Hypothalamus (tissue), 51 donors: Measurements from ENCODE around the gene XCR1.
A peak's percentile ranks its signal among the peaks of the same experiment; 100 is the strongest.
"Not testable (repeated sequence)": the region's sequence is repeated elsewhere in the genome, so short reads cannot be mapped to it uniquely, and the experiment has no call there.

Source experiments
- DNase-seq, 51 donors: peaks; one replicate each; lab custom pipeline; 2025; lab: John Stamatoyannopoulos, UW

Gene XCR1

DNA sequence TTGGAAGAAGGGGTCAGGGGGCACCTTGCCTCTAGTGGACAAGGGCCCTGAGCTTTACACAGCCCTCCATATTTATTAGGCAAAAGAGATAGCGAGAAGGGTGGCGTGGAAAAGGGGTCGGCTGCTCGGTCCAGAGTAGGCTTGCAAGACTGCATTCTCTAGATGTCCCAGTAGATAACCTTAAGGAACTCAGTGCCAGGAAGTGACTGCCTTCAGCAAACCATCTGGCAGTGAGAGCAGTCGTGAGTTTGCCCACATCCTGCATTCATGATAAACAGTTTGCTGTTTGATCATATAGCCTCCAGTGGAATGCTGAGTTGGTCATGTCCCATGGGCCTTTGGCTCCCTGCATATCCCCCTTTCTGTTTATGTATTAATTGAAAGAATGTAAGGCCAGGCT is 18.9 kb upstream of the XCR1 start:
- not testable (repeated sequence) for DNase-seq

DNA sequence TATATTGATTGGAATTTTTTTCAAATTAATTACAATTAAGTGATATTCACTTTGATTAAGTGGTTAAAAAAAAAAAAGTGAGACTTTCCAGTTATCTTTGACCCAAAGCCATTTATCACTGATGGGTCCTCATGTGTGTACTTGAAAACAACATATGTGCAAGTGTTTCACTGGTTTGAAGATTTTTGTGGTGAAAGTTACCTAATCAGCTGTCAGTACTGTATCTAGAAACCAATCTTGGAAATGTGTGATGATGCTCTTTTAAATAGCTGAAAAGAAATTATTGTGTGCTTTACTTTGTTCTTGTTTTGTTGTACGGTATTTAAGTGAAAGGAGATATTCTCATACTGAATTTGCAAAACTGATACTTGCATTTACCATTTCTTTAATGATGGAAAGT is 11.6 kb upstream of the XCR1 start:
- no peak for DNase-seq

DNA sequence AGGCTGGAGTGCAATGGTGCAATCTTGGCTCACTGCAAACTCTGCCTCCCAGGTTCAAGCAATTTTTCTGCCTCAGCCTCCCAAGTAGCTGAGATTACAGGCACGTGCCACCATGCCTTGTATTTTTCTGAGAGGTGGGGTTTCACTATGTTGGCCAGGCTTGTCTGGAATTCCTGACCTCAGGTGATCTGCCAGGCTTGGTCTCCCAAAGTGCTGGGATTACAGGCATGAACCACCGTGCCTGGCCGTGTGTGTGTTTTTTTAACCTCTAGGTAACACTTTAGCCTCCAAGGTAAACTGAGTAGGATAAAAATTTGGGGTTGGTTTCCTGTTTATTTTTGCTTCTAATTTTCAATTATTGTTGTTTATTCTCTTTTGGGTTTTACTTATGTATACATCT is 10.8 kb upstream of the XCR1 start:
- DNase-seq = not testable (repeated sequence)

DNA sequence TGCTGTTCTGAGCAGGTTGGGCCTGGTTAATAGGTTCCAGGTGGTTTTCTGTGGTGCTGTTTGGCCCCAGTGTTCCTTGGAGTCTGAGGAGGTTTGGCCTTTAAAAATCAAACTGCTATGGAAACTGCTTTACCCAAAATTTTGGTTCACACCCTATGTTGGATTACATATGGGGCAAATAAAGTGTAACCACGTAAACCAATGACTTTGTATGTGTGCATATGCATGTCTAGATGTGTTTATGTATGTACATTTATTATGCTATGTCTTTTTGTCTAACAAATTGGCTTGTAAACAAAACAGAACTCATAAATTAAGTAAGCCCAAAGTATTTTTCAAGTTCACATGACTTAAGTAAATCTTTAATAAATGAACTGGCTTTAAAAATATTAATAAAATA is 8.9 kb upstream of the XCR1 start:
- no peak for DNase-seq

DNA sequence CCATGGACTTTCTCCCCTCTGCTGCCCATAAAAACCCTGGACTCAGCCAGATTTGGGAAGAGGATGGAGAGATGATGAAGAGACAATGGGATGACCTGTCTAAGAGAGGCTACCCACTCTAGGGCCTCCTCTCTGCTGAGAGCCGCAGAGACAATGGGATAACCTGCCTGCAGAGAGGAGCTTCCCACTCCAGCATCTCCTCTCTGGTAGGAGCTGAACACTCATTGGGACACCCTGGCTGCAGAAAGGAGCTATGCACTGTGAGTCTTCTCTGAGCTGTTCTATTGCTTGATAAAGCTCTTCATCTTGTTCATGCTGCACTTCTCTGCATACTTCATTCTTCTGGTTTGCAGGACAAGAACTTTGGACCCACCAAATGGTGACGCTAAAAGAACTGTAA is 4.5 kb upstream of the XCR1 start:
- DNase-seq = no peak

DNA sequence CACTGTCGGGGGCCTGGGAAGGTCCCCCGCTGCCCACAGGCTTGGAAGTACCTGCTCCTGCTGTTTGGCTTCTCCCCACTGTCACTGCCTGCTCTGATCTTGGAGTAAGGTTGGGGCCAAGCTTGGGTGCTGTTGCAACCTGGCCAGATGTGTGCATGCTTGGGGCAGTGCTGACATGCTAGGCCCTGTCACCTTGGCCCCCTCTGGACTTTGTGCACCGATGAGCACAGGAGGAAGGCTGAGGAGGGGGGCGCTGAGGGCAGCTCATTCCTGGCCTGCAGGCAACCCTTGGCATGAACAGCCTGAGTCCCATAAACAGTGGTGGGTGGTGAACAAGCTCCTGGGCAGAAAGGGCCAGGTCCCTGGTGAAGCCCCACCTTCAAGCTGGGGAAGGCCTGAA is 4.0 kb upstream of the XCR1 start:
- DNase-seq = no peak

DNA sequence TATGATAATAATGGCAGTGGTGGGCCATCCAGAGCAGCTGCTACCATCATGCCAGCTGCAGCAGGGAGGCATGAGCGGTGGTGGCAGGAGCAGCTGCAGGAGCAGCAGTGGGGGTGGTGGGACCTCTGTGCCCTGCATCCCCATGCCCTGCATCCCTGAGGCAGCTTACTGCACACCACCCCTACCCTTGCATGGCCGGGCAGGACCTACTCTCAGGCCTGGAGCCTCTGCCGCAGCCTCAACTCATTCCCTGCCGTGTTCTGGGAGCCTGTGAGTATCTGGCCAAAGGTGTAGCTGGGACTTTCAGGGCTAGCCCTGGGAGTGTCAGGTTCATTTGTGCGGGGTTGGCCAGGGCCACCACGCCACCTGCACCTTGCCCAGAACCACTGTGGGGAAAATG is 3.3 kb upstream of the XCR1 start:
- DNase-seq = no peak

DNA sequence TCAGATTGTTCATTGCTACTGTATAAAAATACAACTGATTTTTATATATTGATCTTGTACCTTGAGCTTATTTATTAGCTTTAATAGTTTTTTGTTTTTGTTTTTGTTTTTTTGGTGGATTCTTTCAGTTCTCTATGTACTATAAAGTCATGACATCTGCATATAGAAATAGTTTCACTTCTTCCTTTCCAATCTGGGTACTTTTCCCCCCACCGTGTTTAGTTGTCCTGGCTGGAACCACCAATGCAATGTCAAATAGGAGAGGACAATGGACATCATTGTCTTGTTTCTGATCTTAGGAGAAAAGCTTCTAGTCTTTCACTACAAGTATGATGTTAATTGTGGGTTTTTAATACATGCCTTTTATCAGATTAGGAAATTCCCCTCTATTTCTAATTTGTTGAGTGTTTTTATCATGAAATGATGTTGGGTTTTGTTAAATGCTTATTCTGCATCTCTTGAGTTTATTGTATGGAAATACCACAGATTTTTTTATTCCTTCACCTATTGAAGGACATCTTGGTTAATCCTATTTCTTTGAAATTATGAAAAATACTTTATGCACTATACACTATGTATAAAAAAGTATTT is 2.8 kb upstream of the XCR1 start:
- DNase-seq = no peak

DNA sequence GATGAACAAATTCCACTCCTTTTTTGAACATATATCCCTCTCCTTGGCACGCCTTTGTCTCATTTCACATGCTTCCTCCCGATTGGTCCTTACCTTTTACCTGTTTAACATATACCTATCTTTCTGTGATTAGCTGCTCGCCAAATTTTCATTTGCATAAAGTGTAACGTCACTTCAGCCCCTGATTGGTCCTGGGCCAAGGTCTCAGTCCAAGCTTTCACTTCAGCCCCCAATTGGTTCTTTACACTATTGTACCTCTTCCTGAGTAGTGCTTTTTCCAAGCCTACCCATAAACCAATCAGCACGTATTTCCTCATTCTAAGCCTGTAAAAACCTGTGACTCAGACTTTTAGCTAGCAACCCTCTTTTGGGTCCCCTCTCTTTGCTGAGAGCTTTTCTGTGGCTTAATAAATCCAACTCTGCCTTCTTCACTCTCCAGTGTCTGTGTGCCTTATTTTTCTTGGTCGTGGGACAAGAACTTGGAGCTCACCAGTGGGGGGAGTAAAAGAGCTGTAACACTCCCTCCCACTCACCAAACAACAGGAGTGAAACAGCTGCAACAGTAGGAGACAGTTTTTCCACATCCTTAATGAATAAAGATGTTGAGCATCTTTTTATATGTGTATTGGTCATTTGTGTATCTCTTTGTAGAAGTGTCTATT is 584 bp upstream of the XCR1 start:
- no peak for DNase-seq

DNA sequence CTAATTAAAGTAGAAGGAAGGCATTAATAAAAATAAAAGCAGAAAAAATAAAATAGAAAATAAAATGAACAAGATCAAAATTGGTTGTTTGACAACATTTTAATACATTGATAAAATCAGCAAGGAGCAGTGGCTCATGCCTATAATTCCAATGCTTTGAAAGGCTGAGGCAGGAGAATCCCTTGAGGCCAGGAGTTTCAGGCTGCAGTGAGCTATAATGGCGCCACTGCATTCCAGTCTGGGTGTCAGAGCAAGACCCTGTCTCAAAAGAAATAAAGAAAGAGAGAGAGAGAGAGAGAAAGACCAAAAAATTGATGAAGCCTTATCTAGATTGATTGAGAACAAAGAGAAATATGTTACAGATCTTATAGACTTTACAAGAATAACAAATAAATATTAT is 2.1 kb downstream of the XCR1 start:
- DNase-seq = no peak

DNA sequence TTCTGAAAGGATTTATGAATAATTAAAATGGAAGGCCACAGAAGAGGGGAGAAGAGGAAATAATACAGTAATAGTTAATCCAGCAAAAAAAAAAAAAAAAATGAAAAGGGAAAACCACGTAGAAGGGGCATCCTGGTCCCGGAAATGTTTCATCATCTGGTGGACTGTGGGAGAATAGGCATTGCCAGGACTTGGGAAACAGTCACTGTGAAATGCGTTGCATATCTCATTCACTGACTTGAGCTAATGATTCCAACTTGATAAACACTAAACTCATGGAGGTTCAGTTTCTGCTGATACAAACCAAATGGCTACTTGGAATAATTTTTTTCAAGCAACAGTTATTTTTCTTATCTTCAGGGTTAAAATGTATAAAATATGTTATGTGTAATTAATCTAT is 3.2 kb downstream of the XCR1 start:
- DNase-seq = no peak

DNA sequence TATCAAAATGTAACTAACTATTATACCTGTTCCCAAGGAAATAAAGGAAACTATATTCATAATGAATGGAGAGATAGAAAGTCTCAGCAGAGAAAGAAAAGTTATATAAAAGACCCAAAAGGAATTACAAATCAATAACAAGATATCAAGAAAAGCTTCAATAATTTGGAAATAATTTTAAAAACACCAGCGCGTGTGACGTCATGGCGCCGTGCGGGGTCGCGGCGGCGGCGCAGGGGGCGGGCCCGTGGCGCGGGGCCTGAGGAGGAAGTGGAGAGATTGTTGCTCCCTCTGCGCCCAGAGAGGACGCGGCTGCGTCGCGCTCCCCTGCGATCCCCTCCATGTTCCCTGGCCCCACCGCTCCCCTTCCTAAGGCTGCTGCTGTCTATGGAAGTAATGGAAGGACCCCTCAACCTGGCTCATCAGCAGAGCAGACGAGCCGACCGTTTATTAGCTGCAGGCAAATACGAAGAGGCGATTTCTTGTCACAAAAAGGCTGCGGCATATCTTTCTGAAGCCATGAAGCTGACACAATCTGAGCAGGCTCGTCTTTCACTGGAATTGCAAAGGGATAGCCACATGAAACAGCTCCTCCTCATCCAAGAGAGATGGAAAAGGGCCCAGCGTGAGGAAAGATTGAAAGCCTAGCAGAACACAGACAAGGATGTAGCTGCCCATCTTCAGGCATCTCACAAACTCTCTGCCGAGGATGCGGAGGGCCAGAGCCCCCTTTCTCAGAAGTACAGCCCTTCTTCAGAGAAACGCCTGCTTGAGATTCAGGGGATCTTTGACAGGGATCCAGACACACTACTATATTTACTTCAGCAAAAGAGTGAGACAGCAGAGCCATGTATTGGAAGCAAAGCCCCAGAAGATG is 4.1 kb downstream of the XCR1 start:
- DNase-seq = no peak

DNA sequence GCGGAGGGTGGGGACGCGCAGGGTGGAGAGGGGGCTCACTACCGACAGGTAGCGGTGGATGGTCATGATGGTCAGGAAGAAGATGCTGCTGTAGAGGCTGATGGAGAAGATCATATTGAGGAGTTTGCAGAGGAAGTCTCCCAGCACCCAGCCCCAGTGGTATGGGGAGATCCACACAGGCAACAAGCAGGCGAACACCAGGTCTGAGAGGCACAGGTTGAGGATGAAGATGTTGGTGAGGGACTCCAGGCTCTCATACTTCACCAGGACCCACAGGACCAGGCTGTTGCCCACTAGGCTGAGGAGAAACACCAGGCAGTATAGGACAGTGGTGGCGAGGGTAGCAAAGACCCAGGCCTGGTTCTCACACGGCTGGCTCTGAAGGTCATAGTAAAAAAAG is 5.8 kb downstream of the XCR1 start:
- DNase-seq = no peak

DNA sequence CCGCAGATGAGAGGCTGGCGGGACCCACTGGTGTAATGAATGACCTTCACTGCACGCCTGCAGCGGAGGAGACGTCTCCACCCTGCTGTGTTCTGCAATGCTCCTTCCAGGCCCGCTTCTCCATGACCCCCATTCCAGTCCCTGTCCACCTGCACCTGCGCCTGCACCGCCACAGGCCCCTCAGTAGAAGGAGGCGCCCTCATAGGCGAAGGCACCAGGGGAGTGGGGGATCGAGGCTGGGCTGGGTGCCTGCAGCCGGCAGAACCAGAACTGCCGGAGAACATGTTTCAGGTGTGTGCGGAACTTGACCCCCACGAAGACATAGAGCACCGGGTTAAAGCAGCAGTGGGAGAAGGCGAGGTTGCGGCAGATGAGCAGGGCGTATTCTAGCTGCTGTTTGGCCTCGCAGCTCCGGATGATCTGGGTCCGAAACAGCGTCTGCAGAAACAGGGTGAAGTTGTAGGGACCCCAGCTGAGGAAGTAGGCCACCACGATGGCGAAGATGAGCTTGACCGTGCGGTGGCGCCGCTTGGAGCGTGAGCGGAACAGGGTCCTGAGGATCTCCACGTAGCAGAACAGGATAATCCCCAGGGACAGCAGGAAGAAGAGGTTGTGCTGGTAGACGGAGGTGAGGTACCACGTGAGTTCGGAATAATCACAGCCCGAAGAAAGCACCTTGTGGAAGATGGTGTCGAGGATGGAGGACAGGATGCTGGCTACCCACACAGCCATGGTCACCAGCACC is 6.3 kb downstream of the XCR1 start:
- no peak for DNase-seq

DNA sequence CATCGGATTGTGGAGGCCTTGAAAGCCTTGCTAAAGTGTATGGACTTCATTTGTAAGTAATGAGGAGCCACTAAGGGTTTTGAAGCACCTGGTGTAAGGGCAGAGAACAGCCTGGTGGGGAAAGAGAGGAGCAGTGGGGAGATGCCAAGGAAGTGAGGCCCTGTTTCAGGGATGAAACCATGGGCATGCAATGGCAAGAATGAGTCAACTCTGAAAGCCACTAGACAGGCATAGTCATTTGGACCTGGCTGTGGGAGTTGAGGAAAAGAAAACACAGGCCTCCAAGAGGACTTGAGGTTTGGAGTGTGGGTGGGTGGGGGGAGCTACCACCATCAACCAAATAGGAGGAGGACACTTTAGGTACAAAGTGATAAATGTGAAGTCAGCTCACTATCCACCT is 7.6 kb downstream of the XCR1 start:
- no peak for DNase-seq

DNA sequence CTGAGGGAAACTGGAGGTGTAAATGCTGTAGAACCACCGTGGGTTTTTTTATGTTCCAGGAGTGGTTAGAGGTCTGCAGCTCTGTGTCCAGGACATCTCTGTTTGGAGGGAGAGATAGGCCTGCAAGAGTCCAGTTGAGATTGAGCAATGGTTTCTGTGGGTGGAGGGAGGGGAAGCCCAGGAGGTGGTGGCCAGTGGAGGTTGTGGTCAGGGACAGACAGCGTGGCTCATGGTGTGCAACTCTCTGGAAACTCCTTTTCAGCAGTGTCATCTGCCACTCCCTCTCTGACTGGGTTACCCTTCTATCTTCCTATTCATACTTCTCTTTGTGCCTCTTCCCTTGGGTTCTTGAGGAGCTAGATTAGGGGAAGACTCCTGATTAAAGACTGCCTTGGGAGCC is 9.6 kb downstream of the XCR1 start:
- peak in 6 of 51 donors; percentile 2 to 24 (median 7) for DNase-seq

DNA sequence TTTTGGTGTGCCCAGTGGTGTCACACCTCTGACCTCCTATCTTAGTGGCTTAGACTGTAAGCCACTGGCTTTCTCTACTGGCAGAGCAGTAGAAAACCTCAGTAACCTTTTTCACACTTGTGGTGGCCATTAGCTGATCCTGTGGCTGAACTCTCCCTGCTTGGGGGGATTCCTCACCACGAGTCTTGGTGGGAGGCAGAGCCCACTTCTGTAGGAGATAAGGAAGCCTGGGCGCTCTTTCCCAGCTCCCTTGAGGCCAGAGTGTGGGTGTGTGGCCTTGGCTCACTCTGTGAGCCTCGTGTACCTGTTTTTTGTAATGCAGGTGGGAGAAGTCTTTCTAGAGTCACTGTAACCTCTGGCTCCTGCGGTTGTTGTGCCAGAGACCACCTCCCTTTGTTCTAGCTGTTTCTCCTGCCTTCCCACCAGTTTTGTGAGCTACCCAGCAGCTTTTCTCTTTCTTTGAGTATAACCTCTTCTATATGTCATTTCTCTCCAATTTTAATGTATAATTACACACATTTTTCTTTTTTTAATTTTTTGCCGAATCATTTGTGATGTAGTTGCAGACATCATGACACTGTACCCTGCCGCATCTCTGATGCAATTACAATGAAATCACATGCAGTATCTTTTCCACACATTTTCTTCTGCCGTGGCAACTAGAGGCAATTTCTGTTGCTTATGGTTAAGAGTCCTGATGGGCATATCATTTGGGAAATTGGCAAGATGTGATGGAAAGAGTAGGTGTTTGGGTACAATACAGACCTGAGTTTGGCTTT is 13.8 kb downstream of the XCR1 start:
- no peak for DNase-seq

DNA sequence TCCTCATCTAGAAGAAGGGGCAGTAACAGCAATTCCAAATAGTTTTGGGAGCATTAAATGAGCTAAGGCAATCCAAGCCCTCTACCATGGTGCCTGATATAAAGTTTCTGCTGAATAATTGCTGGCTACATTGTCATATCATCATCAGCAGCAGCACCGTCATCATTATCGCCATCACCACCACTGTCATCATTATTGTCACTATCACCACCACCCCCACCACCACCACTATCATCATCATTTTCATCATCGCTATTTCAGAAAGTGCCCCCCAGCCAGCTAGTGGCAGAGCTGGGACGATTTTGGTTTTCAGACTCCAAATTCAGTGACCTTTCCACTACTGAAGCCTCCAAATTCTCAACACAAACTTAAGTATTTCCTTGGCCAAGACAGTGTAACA is 15.0 kb downstream of the XCR1 start:
- no peak for DNase-seq

DNA sequence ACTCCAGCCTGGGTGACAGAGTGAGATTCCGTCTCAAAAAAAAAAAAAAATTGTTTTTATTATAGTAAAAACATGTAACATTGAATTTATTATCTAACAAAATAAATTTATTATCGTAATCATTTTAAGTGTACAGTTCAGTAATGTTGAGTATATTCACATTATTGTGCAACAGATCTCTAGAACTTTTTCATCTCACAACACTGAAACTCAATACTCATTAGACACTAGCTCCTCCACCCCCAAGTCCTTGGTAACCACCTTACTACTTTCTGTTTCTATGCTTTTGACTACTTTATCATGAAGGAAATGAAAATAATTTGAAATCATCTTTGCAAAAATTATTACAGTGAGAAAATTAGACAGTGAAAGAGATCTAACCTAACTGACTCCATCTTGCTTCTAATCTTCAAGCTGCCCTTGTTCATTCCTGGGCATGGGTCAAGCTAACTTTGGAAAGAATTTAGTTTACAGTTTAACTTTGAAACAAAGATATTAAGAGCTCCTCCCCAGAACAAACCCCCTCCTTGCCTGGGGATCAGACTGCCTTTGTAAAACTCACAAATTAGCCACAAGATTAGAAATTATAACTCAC is 16.7 kb downstream of the XCR1 start:
- no peak for DNase-seq

DNA sequence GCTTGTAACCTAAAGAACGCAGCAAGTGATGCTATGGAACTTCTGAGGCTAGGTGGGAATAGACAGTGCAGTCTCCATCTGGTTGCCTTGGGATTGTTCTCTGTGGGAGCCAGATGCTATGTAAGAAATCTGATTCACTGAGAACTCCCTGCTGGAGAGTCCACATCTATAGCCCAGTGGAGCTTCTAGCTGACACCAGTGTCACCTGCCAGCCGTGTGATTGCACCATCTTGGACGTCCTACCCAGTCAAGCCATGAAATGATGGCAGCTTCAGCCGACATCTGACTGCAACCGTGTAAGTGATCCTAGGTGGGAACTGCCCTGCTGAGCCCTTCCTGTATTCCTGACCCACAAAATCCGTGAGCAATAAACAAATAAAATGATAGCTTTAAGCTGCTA is 19.2 kb downstream of the XCR1 start:
- DNase-seq = no peak
